Stimulated activated CD4-positive, alpha-beta T cell treated with anti-CD3 and anti-CD28 coated beads, Interleukin-1b, Interleukin-23, amount 100 ng/mL, for 1 hour (primary cell): ENCODE results near the gene OR52B6.
"Not testable (repeated sequence)": the region's sequence is repeated elsewhere in the genome, so short reads cannot be mapped to it uniquely, and the experiment has no call there.

Experiments used
- DNase-seq, 2 donors: peaks; one replicate each; pipeline ENCODE4 v3.0.0-alpha.2; 2020; ENCODE audit warnings: low read depth in 2 of 2

The OR52B6 gene, protein sequence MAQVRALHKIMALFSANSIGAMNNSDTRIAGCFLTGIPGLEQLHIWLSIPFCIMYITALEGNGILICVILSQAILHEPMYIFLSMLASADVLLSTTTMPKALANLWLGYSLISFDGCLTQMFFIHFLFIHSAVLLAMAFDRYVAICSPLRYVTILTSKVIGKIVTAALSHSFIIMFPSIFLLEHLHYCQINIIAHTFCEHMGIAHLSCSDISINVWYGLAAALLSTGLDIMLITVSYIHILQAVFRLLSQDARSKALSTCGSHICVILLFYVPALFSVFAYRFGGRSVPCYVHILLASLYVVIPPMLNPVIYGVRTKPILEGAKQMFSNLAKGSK

DNA sequence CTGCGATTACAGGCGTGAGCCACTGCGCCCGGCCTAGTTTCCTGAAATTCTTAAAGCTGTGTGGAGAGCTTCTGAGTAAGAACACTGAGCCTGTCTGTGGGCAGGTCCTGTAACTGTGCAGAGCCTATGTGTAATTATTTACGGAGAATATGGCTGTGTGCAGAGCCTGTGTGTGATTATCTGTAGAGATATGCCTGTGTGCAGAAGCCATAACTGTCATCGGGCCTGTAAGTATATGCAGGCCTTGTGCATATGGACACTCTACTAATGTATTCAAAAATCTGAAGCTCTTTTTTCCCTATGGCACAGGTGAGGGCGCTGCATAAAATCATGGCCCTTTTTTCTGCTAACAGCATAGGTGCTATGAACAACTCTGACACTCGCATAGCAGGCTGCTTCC lies at the start of gene OR52B6:
TSS of gene OR52B6 (plus strand) at position 301 of the 400 bp plus-strand sequence. CDS start at position 301, 0 bp downstream.
- DNase-seq, result no peak

DNA sequence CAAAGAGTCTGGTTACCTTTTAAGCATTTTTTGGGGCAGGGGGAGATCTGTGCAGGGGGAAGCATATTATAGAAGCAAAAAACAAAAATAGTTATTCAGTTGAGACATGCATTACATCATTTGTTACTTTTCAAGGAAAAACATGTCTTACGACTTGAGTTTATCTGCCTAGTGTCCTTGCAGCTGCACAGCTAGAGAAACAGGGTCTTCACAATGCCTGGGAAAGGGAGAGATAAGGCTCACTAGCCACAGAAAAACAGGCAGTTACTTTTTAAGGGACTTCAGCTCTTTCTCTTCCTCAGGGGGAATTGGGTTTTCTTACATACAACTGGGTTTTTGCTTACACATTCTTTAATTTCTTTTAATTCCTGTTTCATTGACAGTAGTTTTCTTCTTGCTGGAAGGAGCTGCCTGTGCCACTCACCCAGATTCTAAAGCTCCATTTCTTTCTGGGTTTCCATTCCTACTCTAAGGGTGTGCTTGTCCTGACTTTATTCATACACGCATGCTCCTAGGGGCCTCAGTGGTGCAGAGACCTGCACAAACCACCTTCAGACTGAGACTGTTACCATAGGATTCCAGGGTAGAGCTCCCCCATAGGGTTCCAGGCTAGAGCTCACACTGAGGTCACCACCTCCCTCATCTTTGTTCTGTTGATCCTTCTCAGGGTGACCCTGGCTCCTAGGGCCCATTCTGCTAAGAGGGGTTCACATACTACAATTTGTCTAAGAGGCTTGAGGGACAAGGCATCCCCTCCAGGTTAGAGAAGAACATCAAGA lies 49.4 kb upstream of the OR52B6 start:
- DNase-seq, result no peak

DNA sequence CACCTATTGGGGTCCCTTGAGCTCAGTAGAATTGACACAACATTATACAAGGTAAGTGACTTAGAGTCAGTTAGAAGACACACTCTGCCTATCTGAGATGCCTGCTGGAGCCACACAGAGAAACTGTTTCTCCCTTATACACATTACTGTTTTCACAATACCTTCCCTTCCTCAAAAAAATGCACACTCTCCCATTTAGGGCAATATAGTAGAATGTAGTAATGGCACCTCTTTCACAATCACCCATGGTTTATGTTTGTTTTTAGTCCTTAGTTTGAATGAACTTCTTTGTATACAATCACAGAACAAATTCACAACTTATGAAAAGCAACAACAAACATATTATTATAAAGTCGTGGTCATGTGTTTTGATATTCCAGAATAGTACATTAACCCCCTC lies 46.6 kb upstream of the OR52B6 start:
- no peak for DNase-seq

DNA sequence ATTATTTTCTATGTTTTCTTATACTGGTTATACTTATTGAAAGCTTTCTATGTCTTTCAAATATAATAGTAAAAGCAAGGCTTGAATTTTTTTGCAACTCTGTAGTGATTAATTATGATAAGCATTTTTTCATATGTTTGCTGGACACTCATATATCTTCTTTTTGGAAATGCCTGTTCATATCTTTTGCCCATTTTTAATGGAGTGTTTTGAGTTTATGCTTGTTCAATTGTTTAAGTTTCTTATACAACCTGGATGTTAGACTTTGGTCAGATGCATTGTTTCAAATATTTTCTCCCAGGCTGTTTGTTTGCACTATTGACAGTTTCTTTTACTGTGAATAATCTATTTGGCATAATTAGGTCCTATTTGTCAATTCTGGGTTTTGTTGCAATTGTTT lies 44.2 kb upstream of the OR52B6 start:
- no peak for DNase-seq

DNA sequence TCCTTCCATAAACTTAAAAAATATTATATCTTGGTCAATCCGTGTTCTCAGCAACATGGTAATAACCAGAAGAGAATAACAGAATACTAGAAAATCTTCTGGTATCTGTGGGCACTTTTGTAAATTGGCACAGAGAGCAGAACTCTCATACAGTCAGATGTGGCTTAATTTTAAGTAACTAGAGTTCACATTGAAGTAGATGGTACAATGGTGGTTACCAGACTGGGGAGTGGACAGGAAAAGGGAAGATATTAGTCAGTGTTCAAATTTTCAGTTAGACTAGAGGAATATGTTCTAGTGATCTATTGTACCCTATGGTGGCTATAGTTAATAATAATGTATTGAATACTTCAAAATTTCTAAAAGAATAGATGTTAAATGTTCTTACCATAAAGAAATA lies 39.2 kb upstream of the OR52B6 start:
- no peak for DNase-seq

DNA sequence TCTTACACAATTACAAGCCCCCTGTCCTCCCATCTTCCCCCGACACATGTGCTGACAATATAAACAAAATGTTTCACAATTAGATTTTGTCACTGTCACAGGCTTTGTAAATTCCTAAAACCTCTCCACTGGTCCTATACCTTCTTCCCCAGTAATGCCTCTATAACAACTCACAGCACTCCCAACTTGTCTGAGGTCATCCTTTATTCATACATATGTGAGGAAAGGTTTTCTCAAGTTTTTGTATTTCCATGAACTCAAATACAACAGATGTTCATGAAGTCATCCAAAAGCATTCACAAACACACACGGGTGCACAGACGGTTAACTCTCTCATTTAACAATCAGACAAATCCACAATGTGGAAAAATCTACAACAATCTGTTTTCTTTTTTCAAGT lies 34.2 kb upstream of the OR52B6 start:
- no peak for DNase-seq

DNA sequence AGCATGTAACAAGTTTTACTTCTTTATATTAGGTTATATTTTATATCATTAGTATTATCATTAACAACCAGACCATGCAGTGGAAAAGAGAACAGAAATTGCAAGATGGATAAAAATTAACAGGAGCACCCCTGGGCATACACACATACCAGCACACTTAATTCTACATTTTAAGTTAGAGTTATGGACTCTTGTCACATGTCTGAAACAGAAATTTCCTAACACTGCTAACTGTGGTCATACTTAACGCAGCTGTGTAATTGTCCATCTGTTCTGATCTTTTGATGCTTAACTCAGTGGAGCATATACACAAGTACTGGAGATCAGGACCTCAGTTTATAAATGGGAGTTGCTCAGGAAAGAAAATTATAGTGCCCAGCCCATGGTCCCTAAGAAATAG lies 32.7 kb upstream of the OR52B6 start:
- DNase-seq, result no peak

DNA sequence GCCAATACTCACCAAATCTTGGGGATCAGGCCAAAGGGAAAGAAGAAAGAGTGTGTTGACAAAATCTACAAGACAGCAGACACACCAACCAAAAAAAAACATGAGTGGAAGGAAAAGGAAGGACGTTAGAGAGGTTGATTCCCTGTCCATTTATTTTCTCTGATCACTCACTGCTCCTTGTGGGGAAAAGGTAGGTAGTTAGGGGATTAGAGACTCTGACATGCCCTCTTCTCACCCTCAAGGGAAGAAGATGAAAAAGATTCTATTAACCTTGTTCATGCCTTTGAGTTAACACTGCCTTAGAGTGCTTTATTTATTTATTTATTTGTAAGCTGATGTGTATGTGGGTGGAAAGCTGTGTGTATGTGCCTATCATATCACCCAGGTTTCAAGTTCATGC lies 32.2 kb upstream of the OR52B6 start, which contains the start of gene OR52H1:
TSS of gene OR52H1 (minus strand) at position 101 of the 400 bp plus-strand sequence. CDS start 3,035 bp downstream, outside the sequence.
- DNase-seq, result no peak

DNA sequence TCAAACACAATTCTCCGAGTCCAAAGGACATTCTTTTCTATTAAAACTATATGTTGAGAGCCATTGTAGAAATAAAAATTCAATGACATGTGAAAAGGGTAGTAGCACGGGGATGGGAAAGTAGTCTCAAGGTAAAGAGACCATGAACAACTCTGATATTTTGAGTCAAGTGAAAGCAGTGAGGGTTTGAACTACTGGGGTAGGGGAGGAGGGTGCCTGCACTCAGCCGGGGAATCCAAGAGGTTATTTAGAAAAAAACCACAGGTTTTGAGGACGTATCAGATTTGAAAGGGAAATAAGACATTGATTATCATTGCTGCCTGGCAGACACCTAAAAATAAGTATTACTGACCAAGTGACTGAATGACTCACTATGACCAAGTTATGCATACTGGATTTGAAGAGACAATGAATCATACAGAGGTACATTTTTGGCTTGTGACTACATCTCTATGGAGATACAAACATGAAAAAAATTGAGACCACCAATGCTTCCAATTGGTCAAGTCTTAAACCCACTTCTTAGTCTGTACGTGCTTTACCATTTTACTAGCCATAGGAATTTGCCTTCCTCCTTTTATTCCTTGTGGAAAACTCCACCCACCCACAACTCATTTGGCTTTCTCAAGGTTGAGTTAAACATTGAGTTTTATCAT lies 30.1 kb upstream of the OR52B6 start:
- DNase-seq, result no peak

DNA sequence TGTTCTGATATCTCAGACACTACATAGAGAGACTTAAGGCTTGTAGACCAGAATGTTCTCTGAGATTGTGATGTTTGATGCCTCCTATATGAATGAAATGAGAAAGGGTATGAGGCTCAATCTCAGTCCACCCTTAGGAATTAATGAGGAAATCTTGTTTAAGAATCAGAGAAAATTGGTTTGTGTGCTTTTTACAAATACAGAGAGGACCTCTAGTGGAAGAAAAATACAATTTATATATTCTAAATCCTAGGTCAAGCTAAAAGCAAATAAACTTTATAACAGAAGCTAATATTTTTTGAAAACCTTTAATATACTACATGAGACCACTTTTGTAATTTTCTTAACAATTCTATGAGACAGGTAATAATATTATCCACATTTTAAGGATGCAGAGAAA lies 27.3 kb upstream of the OR52B6 start:
- no peak for DNase-seq

DNA sequence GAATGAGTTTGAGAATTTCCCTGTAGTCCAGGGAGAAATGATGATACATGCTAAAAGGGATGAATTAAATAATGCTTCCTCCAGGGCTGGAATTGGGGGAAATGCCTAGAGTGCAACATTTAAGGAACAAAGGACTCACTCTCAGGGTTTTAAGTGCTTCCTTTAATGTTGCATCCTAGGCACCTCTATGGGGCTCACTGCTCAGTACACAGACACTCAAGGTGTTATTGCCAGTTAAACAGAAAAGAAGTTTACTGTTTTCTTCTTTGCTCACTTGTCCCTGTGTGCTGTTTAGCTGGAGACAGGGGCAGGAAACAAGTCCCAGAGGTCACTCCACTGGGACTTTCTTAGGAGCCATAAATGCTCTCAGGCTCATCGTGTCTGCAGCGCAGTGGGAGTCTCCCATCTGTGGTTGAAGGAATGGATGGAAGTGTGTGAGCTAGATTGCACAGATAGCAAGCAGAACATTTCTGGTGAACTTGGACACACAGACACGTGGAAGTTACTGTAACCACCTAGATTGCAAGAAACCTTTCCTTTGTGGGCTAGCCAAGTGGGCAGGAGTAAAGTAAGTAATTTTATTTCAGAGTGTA lies 24.0 kb upstream of the OR52B6 start:
- DNase-seq, result no peak

DNA sequence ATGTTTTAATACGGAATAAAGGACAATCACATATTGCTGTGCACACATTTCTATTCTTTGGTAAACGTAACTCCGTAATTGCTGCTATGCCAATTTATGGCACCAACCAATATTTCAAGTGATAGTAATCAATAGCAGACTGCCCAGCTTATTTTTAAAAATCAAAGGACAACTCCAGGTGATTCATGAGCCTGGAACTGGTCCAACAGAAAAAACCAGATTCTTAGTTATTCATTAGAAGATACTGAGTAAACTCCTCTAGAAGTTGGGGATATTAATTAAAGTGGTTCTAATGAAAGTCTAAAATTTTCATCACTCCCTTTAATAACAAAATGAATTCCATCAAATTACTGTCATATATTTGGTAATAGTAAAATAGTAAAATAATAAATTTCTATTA lies 22.9 kb upstream of the OR52B6 start:
- DNase-seq, result no peak

DNA sequence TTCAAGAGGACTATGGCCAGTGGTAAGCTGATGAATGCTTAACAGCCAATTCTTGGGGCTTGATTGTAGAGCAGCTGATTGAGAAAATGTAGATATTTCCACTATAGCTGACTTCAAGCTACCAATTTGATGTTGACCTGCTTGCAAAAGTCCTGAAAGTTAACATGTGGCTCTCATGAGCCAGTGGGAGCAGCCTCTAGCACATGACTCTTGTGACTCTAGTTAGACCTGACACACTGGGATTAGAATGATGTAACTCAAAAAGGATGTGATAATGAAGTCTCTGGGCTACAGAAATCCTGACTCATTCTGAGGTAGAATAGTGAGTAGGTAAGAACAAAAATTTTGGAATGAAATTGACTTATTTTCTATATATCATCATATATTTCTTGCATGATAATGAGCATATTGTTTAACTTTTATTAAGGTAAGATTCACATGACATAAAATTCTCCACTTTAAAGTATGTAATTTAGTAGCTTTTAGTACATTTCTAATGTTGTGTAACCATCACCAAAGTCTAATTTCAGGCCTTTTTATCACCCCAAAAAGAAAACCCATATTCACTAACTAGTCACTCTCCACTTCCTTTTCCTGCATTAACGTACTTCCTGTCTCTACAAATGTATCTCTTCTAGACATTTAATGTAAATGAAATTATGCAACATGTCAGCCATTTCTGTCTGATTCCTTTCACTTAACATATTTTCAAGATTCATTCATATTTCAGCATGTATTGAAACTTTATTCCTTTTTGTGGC lies 16.2 kb upstream of the OR52B6 start:
- no peak for DNase-seq

DNA sequence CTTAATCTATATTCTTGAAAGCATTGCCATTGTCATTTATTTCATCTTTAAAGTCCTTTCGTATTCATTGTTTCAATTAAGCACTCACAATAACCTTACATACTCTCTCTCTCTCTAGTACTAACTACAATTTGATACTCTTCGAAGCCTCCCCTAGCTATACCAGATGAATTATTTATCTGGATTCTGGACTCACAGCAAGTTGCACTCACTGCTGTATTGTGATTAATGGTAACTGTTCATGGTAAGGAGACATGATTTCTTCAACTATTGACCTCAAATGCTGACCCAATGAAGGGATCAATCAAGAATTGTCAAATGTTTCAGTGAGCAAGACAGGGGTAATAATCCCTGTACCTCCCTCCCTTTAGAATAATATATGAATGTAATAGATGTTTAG lies 6.0 kb upstream of the OR52B6 start:
- no peak for DNase-seq

DNA sequence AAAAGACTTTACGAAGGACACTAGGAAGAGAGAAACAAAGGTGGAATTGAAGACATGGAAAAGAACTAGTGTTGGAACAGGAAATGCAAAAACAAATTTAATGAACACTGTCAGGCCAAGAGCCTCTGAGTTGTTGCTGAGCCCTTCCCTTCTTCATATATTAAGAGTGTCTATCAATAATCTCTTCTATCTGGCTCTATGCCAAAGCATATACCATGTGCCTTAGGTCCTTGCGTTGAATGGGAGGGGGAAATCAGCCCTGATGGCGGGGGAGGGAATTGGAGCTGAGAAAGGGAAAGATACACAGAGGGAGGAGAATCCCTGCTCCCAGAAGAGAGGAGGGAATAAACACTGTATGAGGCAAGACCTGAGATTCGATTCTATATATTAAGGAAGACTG lies 5.5 kb upstream of the OR52B6 start:
- DNase-seq, result no peak

DNA sequence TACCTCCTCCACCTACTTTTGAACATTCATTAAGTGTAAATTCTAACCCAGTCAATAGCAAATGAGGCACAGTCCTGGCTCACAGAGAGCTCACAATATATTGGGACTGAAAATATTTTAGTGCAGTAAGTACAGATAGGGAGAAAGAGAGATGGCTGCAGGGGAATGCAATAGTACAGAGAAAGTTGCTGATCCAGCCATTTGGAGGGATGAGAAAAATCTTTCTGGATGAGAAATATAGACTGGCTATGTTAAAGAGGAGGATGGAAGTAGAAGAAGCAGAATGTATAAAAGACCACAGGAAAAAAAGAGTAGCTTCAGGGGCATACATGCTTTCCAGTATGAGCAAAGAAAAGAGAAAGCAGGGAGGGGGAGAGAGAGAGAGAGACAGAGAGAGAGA lies 3.6 kb upstream of the OR52B6 start:
- DNase-seq, result no peak

DNA sequence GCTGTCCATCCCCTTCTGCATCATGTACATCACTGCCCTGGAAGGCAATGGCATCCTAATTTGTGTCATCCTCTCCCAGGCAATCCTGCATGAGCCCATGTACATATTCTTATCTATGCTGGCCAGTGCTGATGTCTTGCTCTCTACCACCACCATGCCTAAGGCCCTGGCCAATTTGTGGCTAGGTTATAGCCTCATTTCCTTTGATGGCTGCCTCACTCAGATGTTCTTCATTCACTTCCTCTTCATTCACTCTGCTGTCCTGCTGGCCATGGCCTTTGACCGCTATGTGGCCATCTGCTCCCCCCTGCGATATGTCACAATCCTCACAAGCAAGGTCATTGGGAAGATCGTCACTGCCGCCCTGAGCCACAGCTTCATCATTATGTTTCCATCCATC lies 337 bp downstream of the OR52B6 start:
- DNase-seq, result no peak

DNA sequence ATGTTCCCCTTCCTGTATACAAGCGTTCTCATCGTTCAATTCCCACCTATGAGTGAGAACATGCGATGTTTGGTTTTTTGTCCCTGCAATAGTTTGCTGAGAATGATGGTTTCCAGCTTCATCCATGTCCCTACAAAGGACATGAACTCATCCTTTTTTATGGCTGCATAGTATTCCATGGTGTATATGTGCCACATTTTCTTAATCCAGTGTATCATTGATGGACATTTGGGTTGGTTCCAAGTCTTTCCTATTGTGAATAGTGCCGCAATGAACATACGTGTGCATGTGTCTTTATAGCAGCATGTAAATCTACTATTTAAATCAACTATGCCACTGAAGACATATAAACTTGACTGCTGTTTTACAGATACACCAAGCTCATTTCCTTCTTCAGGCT lies 3.8 kb downstream of the OR52B6 start:
- DNase-seq, result not testable (repeated sequence)

DNA sequence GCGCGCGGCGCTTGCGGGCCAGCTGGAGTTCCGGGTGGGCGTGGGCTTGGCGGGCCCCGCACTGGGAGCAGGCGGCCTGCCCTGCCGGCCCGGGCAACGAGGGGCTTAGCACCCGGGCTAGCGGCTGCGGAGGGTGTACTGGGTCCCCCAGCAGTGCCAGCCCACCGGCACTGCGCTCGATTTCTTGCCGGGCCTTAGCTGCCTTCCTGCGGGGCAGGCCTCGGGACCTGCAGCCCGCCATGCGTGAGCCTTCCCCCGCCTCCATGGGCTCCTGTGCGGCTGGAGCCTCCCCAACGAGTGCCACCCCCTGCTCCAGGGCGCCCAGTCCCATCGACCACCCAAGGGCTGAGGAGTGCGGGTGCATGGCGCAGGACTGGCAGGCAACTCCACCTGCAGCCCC lies 9.2 kb downstream of the OR52B6 start:
- not testable (repeated sequence) for DNase-seq

DNA sequence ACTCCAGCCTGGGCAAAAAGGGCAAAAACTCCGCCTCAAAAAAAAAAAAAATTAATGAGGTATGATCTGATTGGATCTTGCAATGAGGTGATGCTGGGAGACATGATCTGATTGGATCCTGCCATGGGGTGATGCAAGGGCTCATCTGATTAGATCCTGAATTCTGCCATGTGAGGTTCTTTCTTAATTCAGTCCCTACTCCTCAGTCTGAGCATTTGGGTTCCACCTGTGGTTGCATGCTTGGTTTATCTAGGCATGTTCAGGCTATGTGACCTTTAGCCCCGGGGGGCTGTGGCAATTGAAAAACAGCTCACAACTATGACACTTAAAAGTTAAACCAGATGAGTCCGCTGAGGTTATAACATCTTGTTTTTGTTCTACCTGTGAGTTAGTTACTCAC lies 10.9 kb downstream of the OR52B6 start:
- DNase-seq, result no peak

DNA sequence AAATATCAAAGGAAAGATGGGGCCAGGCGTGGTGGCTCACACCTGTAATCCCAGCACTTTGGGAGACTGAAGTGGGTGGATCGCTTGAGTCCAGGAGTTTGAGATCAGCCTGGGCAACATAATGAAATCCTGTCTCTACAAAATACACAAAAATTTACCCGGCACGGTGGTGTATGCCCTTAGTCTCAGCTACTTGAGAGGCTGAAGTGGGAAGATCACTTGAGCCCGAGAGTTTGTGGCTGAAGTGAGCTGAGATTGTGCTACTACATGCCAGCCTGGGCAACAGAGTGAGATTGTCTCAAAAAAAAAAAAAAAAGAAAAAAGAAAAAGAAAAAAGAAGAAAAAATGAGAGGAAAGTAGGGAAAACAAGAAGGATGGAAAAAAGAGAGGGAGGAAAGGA lies 11.9 kb downstream of the OR52B6 start:
- no peak for DNase-seq

DNA sequence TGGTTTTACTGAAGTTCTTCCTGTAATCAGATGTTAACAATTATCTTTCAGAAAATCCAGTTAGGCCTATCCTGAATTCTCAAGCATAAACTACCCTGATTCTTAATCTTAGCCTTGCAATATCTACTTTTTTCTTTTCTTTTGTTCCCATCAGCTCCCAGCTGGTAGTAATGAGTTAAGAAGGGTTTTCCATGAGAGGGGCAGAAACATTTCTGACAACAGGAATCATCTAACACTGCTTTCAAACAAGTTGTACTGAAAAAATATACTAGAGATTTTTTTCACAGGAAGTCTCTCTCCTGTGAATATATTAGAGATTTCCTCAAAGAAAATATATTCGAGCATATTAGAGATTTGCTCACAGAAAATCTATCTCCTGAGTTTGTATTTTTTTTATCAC lies 12.5 kb downstream of the OR52B6 start:
- no peak for DNase-seq
